HG02981 (cell line): ENCODE data around the gene MAEA.
A peak's percentile ranks its signal among the peaks of the same experiment; 100 is the strongest.
"Not testable (repeated sequence)": the region's sequence is repeated elsewhere in the genome, so short reads cannot be mapped to it uniquely, and the experiment has no call there.

Experiments
- ATAC-seq: cut with Tn5 transposase; IDR thresholded peaks from one replicate; pipeline ENCODE4 v1.9.1; 2021; ENCODE audit warnings: mild to moderate bottlenecking, moderate library complexity; ENCODE audit not compliant: unreplicated experiment

The MAEA gene

GRCh38 chr4:1333256-1333655, 43.6 kb downstream of the MAEA start:
- no peak for ATAC-seq

GRCh38 chr4:1333851-1334578, 44.3 kb downstream of the MAEA start:
- ATAC-seq = not testable (repeated sequence)

DNA sequence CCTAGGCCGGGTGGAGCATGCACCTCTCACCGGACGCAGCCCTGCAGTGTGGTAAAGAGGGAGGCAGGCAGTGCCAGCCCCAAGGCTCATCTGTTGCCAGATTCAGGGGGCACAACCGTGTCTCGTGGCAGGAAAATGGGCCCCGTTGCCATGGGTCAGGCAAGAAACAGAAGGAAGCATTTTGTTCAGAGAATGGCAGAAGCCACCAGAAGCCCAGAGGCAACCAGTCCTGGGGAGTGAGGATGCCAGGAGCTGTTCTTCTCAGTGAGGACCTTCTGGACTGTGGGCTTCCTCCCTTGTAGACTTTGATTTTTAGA, 44.8 kb downstream of the MAEA start:
- no peak for ATAC-seq

DNA sequence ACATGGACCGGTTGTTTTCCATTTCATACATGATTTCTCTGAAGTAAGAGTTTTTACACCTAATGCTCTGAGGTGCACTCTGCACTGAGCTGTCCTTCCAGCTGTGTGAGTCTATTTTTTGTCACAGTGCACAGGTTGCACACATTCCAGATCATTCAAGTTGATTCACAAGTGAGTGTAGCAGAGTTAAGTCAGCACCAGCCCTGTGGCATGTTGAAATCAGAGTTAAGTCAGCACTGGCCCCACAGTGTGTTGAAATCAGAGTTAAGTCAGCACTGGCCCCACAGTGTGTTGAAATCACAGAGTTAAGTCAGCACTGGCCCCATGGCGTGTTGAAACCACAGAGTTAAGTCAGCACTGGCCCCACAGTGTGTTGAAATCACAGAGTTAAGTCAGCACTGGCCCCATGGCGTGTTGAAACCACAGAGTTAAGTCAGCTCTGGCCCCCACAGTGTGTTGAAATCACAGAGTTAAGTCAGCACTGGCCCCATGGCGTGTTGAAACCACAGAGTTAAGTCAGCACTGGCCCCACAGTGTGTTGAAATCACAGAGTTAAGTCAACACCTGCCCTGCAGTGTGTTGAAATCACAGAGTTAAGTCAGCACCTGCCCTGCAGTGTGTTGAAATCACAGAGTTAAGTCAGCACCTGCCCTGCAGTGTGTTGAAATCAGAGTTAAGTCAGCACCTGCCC, 45.6 kb downstream of the MAEA start:
- ATAC-seq = not testable (repeated sequence)

GRCh38 chr4:1336088-1336491, 46.4 kb downstream of the MAEA start:
- ATAC-seq = no peak

DNA sequence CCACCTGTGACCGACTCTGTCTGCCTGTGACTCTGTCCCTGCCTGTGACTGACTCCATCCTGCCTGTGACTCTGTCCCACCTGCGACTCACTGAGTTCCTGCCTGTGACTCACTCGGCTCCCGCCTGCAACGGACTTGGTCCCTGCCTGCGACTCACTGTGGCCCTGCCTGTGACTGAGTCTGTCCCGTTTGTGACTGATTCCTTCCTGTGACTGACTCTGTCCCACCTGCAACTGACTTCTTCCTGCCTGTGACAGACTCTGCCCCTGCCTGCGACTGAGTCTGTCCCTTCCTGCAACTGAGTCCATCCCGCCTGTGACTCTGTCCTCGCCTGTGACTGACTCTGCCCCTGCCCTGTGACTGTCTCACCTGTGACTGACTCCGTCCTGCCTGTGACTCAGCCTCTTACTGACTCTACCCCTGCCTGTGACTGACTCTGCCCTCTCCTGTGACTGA, 47.7 kb downstream of the MAEA start:
- no peak for ATAC-seq

DNA sequence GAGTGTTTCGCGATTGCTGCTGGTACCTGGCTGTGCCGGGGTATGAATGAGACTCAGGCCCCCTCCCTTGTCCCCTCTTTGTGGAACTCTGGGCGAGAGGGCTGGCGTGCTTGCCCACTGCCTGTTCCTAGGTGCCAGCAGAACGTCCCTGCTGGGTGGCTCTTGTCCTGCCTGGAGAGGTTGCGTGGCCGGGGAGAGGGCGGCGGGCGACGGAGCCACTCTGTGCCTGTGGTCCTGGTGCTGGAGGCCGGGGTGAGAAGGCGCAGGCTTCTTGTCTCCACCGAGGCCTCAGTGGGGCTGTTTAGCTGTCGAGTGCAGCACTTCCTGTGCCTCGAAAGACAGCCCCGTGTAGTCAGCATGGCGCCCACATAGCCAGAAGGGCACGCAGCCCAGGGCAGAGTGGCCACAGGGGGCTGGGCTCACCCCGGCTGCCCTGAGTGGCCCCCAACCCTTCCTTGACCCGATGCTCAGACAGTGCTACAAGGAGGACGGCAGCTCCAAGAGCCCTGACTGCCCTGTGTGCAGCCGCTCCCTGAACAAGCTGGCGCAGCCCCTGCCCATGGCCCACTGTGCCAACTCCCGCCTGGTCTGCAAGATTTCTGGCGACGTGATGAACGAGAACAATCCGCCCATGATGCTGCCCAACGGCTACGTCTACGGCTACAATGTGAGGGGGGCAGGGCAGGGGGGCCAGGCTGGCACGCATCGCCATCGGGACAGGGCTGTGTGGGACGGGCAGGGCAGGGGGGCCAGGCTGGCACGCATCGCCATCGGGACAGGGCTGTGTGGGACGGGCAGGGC, 48.5 kb downstream of the MAEA start:
- no peak for ATAC-seq

- ATAC-seq = no peak
Measured at GRCh38 chr4:1338752-1339414, 49.2 kb downstream of the MAEA start.

GRCh38 chr4:1339489-1339888, 49.8 kb downstream of the MAEA start:
- no peak for ATAC-seq

GRCh38 chr4:1340181-1340747, 50.6 kb downstream of the MAEA start:
- ATAC-seq = no peak

DNA sequence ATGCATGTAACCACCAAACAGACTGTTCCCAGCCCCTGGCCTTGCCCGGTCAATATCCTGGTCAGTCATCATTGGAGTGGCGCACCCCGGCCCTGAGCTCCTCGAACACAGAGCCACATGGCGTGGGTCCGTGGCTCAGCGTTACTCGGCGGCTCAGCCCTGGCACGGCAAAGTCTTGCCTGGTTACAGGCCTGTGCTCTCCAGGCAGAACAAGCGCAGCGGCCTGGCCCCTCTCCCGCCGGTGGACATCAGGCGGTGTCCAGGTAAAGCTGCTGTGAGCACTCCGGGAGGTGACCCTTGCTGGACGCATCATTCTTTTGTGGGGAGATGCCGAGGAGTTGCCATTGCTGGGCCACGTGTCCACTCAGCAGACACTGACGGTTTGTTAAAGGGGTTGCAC, 51.2 kb downstream of the MAEA start:
- ATAC-seq = no peak

- no peak for ATAC-seq
Measured at GRCh38 chr4:1342003-1342402, 52.3 kb downstream of the MAEA start.

DNA sequence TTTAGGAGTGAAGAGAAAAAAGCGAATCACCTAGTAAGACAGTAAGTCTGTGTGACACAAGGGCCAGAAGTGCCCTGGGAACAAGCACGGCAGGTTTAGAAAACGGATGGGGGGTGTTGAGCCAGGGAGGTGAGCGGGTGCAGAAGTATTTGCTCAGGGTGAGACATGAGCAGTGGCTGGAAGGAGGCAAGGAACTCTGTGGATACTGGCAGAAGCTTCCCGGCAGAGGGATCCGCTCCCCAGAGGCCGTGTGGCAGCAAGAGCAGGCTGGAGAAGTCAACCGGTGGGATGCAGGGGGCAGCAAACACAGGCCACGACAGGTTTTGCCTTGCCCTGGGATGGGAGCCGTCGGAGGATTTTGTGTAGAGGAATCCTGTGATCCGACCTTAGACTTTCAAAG, 55.0 kb downstream of the MAEA start:
- no peak for ATAC-seq

DNA sequence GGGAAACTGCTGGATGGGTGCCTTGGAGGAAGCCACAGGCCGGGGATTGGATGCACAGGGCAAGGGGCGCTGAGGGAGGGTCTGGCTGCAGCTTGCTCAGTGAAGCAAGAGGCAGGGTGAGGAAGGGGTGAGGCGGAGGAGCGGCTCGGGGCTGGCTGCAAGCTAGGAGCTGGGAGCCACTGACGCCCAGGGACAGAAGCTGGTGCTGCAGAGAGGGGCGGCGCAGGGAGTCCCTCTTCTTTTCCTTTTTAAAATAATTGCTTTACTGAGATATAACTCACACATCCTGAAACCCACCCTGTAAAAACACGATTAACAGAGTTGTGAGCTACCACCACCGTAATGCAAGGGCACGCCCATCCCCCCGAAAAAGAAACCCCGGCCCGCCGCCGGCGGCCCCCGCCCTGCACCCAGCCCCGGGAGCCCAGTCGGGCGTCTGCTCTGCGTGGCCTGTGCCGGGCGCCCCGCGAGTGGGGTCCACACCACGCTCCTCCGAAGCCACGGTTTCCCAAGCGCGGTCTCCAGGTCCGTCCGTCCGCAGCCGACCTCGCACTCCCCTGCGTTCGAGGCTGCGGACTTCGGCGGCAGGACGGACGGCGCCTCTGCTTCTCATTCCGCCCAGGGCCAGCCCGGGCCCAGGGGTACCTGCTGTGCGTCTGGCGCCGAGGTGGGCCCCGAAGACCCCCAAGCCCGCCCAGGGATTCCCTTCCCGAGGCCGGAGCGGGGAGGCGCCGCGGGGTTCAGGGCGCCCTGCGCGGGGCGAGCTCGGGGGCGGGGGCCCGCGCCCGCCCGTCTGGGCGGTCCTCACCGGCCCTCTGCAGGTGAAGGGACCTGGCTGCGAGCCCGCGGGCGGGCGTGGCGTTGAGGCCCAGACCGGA, 56.5 kb downstream of the MAEA start:
- peak; percentile 5 for ATAC-seq

DNA sequence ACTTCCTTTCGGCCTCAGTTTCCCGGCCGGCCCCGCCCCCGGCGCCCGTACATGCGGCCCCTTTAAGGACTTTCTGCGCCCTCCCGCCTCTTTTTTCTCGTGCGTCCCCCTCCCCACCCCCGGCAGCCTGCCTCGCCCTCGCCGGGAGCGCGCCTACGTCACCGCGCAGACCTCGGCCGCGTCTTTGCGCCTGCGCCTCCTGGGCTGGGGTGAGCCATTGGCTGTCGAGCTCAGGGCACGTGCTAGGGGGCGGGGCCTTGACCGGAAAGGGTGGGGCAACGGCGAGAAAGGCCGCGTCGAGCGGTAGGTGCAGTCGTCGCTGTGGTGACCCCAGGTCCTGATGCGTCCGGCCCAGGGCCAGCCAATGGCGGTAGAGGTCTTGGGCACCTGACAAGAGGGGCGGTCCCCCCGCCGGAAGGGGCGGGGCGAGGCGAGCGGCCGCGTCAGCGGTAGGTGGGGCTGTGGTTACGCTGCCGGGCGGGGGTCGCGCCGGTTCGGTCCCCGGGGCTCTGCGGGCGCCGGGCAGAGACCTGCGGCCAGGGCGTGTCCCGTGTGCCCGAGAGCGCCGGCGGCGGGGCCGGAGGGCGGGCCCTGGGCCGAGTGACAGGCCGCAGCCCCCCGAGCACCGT, 57.2 kb downstream of the MAEA start, which contains the start of gene UVSSA:
Gene UVSSA (plus strand): TSS at position 428 of the 629 bp plus-strand sequence. CDS start 884 bp downstream, outside the sequence.
- ATAC-seq = peak; percentile 94

DNA sequence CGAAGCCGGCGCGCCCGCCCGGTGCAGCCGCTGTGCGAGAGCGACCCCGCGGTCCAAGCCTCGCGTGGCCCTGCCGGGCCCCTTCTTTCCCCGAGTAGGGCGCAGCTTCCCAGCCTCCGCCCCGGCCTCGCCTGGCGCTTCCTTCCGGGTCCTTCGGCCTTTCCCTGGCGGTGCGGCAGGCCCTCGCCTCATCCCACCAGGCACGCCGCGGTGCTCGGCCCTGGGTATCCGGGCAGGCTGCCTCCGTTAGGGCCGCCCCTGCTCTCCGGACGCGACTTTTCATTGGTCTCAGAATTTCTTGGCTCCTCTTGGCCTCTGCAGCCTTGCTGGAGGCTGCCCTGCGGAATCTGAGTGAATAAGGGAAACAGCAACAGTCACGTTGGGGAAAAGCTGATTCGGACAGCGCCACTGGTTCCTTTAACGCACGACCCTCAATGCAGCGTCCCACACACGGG, 57.7 kb downstream of the MAEA start:
- ATAC-seq = peak; percentile 28

GRCh38 chr4:1348014-1348513, 58.4 kb downstream of the MAEA start:
- ATAC-seq = no peak

GRCh38 chr4:1348746-1349145, 59.1 kb downstream of the MAEA start:
- no peak for ATAC-seq
